HepG2 (cell line): ENCODE measurements around the gene MAVS. TPM values are rescaled to one million over a fixed set of nuclear protein-coding genes. Genes with fewer than 3 reads are reported as not detected.
A peak's percentile ranks its signal among the peaks of the same experiment; 100 is the strongest.

ENCODE experiments used
- ASH2L ChIP-seq: fragments of 300-600, 200-600 bp; sonication (generic); IDR thresholded peaks from 2 replicates; pipeline ENCODE4 v1.7.0; 2017; ENCODE audit warnings: low read depth, mild to moderate bottlenecking, moderate library complexity, mixed read lengths, low read length; ENCODE audit not compliant: insufficient read length
- CBX5 ChIP-seq: sonication (generic); formaldehyde crosslinking; IDR thresholded peaks from 2 replicates; pipeline ENCODE4 v1.4.0; 2020; ENCODE audit warnings: missing genetic modification reagents, borderline replicate concordance
- HINFP ChIP-seq: sonication (generic); formaldehyde crosslinking; IDR thresholded peaks from 2 replicates; pipeline ENCODE4 v1.4.0; 2020; ENCODE audit warnings: low read depth, mild to moderate bottlenecking, missing genetic modification reagents
- KAT7 ChIP-seq: IDR thresholded peaks from 2 replicates; pipeline ENCODE4 v1.6.1; 2018; ENCODE audit warnings: borderline replicate concordance, missing compliant biosample characterization
- NR0B2 ChIP-seq: sonication (generic); formaldehyde crosslinking; IDR thresholded peaks from 2 replicates; pipeline ENCODE4 v1.4.0; 2020; ENCODE audit warnings: mild to moderate bottlenecking, missing genetic modification reagents
- YEATS2 ChIP-seq: sonication (generic); formaldehyde crosslinking; IDR thresholded peaks from 2 replicates; pipeline ENCODE4 v1.4.0; 2020; ENCODE audit warnings: missing genetic modification reagents, borderline replicate concordance
- ZNF17 ChIP-seq: sonication (generic); formaldehyde crosslinking; IDR thresholded peaks from 2 replicates; pipeline ENCODE4 v1.5.0; 2020; ENCODE audit warnings: mild to moderate bottlenecking, missing genetic modification reagents
- ZNF333 ChIP-seq: sonication (generic); formaldehyde crosslinking; IDR thresholded peaks from 2 replicates; pipeline ENCODE4 v1.4.0; 2020; ENCODE audit warnings: mild to moderate bottlenecking, missing genetic modification reagents, borderline replicate concordance
- ZNF781 ChIP-seq: sonication (generic); formaldehyde crosslinking; IDR thresholded peaks from 2 replicates; pipeline ENCODE4 v1.5.1; 2020; ENCODE audit warnings: borderline replicate concordance, mild to moderate bottlenecking, missing genetic modification reagents; ENCODE audit errors: not compliant biosample characterization
- polyA plus RNA-seq, 8 experiments: library from polyadenylated mRNA; depleted of rRNA in 3 of 8; stranded (reverse) in 7 of 8; unstranded in 1 of 8; fragments of >200 nt; fragmentation: Illumina TruSeq in 4 of 8; extraction: Trizol in 4 of 8; gene quantifications; 2 replicates each; pipeline versions ENCODE4 v1.2.1 to v1.2.3, GENCODE V29; 2011 to 2016; ENCODE audit warnings: low read depth in 4 of 8, missing spikeins in 1 of 8, mixed read lengths in 1 of 8; ENCODE audit not compliant: insufficient read depth in 1 of 8
- total RNA-seq, 5 experiments: library from RNA; depleted of rRNA; stranded (reverse); fragments of >200 nt; fragmentation: Illumina TruSeq; extraction: Trizol; gene quantifications; 2 replicates each; pipeline ENCODE4 v1.2.3, GENCODE V29; 2016; ENCODE audit warnings: low read depth in 1 of 5
- TF ChIP-seq, protein P1 (sequence below): IDR thresholded peaks from 2 replicates; pipeline ENCODE4 v1.6.1; 2018; ENCODE audit warnings: missing genetic modification reagents, mild to moderate bottlenecking, missing compliant biosample characterization
- TF ChIP-seq, protein P2 (sequence below): sonication (generic); formaldehyde crosslinking; IDR thresholded peaks from 2 replicates; pipeline ENCODE4 v1.4.0; 2020; ENCODE audit warnings: mild to moderate bottlenecking, missing genetic modification reagents
- TF ChIP-seq, protein P3 (sequence below), 2 experiments: sonication (generic) in 1 of 2; formaldehyde crosslinking in 1 of 2; IDR thresholded peaks; 2 replicates each; pipeline versions ENCODE4 v1.6.1 to v1.9.0; 2014 to 2022; ENCODE audit warnings: antibody characterized with exemption in 1 of 2, borderline replicate concordance in 1 of 2, inconsistent platforms in 1 of 2, low read depth in 1 of 2, missing genetic modification reagents in 1 of 2
- TF ChIP-seq, protein P4 (sequence below): sonication (generic); formaldehyde crosslinking; IDR thresholded peaks from 2 replicates; pipeline ENCODE4 v1.5.0; 2020; ENCODE audit warnings: missing genetic modification reagents

The MAVS gene
- total and polyA plus RNA-seq, 2 of the 13 experiments (the other 11 are each of a cell fraction or from before 2014, with no cell fraction given): 27.3 to 36.6 TPM

GRCh38 chr20:3818155-3819151, 28.2 kb upstream of the MAVS start (continued):
- TF ChIP-seq, protein P1, sequence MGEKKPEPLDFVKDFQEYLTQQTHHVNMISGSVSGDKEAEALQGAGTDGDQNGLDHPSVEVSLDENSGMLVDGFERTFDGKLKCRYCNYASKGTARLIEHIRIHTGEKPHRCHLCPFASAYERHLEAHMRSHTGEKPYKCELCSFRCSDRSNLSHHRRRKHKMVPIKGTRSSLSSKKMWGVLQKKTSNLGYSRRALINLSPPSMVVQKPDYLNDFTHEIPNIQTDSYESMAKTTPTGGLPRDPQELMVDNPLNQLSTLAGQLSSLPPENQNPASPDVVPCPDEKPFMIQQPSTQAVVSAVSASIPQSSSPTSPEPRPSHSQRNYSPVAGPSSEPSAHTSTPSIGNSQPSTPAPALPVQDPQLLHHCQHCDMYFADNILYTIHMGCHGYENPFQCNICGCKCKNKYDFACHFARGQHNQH (CRISPR knock-in tag): peak; percentile 89
- TF ChIP-seq CBX5 (CRISPR knock-in tag) (peak; percentile 85; the same call in 1 of the 2 replicates), ASH2L (peak; percentile 60), NR0B2 (CRISPR knock-in tag) (no peak), ZNF17 (CRISPR knock-in tag) (no peak), YEATS2 (CRISPR knock-in tag) (peak; percentile 86; the same call in 1 of the 2 replicates), ZNF333 (CRISPR knock-in tag) (no peak), HINFP (CRISPR knock-in tag) (peak; percentile 74; the same call in 1 of the 2 replicates), KAT7 (CRISPR knock-in tag) (peak; percentile 87), ZNF781 (CRISPR knock-in tag) (peak; percentile 84)
- TF ChIP-seq, protein P2, sequence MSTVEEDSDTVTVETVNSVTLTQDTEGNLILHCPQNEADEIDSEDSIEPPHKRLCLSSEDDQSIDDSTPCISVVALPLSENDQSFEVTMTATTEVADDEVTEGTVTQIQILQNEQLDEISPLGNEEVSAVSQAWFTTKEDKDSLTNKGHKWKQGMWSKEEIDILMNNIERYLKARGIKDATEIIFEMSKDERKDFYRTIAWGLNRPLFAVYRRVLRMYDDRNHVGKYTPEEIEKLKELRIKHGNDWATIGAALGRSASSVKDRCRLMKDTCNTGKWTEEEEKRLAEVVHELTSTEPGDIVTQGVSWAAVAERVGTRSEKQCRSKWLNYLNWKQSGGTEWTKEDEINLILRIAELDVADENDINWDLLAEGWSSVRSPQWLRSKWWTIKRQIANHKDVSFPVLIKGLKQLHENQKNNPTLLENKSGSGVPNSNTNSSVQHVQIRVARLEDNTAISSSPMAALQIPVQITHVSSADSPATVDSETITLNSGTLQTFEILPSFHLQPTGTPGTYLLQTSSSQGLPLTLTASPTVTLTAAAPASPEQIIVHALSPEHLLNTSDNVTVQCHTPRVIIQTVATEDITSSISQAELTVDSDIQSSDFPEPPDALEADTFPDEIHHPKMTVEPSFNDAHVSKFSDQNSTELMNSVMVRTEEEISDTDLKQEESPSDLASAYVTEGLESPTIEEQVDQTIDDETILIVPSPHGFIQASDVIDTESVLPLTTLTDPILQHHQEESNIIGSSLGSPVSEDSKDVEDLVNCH (CRISPR knock-in tag): 0 out of 2 replicates have a peak, but pooled peaks have one; percentile 11
- TF ChIP-seq, protein P3, sequence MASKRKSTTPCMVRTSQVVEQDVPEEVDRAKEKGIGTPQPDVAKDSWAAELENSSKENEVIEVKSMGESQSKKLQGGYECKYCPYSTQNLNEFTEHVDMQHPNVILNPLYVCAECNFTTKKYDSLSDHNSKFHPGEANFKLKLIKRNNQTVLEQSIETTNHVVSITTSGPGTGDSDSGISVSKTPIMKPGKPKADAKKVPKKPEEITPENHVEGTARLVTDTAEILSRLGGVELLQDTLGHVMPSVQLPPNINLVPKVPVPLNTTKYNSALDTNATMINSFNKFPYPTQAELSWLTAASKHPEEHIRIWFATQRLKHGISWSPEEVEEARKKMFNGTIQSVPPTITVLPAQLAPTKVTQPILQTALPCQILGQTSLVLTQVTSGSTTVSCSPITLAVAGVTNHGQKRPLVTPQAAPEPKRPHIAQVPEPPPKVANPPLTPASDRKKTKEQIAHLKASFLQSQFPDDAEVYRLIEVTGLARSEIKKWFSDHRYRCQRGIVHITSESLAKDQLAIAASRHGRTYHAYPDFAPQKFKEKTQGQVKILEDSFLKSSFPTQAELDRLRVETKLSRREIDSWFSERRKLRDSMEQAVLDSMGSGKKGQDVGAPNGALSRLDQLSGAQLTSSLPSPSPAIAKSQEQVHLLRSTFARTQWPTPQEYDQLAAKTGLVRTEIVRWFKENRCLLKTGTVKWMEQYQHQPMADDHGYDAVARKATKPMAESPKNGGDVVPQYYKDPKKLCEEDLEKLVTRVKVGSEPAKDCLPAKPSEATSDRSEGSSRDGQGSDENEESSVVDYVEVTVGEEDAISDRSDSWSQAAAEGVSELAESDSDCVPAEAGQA (IDR thresholded peaks at IDR 0.05; ENCODE audit: low read depth): peak; percentile 37; the same call in 1 of the 2 replicates
- TF ChIP-seq, protein P3 (CRISPR knock-in tag; IDR thresholded peaks at IDR 0.05; ENCODE audit: borderline replicate concordance): no peak
- TF ChIP-seq, protein P4, sequence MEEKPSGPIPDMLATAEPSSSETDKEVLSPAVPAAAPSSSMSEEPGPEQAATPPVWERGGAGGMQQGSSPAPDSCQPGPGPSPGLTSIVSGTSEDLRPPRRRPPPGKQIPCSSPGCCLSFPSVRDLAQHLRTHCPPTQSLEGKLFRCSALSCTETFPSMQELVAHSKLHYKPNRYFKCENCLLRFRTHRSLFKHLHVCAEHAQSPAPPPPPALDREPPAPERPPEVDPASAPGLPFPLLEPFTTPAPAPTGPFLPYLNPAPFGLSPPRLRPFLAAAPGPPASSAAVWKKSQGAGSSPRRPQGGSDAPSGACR: peak; percentile 94
